Measurements from ENCODE around the gene TGFB1I1. TPM values are rescaled to one million over a fixed set of nuclear protein-coding genes. Genes with fewer than 3 reads are reported as not detected.

TGFB1I1 gene
- total and polyA plus RNA-seq, 2 of the 13 experiments (the other 11 are each of a cell fraction or from before 2014, with no cell fraction given), result 0.80 to 2.9 TPM

DNA sequence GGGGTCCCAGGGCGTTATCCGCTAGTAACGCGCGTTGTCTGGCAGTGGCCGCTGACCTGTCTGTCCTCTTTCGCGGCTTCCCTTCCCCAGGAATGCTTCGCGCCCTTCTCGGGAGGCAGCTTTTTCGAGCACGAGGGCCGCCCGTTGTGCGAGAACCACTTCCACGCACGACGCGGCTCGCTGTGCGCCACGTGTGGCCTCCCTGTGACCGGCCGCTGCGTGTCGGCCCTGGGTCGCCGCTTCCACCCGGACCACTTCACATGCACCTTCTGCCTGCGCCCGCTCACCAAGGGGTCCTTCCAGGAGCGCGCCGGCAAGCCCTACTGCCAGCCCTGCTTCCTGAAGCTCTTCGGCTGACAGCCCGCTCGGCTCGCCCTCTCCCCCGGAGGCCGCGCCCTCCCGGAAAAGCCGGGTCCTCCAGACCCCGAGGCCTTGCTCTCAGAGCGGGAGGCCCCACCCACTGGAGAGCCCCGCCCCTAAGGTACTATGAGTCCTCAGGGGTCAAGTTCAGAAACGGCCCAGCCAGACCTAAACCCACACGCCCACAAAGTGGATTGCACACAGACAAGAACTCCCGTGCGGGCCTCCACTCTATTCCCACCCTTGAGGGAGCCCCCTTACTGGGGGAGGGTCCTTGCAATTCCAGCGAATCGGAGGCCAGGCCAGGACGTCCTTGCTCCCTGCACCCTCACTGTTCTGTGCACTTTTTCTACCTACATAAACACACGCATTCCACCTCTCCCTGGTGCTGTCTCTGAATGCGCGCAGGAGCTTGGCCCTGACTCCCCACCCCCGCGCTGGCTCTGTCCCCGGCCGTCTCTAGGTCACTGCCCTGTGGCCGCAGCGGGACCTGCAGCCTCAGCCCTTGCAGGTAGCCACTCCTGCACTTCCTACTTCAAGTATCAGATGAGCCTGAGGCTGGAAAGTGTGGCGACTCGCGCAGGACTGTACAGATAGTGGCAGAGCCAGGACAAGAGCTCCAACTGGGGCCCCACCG, 5.6 kb downstream of the TGFB1I1 start (continued):
- TF ChIP-seq JUNB (CRISPR knock-in tag; IDR thresholded peaks at IDR 0.05; ENCODE audit: borderline replicate concordance), result no peak
- TF ChIP-seq ZNF724P (CRISPR knock-in tag; IDR thresholded peaks at IDR 0.05; ENCODE audit: borderline replicate concordance), result no peak
- peak; percentile 5 for TF ChIP-seq YY1 (IDR thresholded peaks at IDR 0.05; ENCODE audit: insufficient read depth, insufficient replicate concordance, low read depth, low read length)
- TF ChIP-seq POLR2AphosphoS2 (IDR thresholded peaks at IDR 0.05; ENCODE audit: low read depth, low read length), result no peak
- peak; percentile 44; the same call in 1 of the 2 replicates for TF ChIP-seq SIN3A (IDR thresholded peaks at IDR 0.05; ENCODE audit: borderline replicate concordance, low read depth, low read length)
- TF ChIP-seq NCOA5 (CRISPR knock-in tag; IDR thresholded peaks at IDR 0.05), result no peak; the same call in 1 of the 2 replicates
- TF ChIP-seq CENPT (CRISPR knock-in tag; IDR thresholded peaks at IDR 0.05; ENCODE audit: low read depth), result 0 out of 2 replicates have a peak, but pooled peaks have one; percentile 18
- peak; percentile 24; the same call in 1 of the 2 replicates for TF ChIP-seq CAMTA2 (CRISPR knock-in tag; IDR thresholded peaks at IDR 0.05; ENCODE audit: borderline replicate concordance)
- no peak for TF ChIP-seq ZNF562 (CRISPR knock-in tag; IDR thresholded peaks at IDR 0.05; ENCODE audit: borderline replicate concordance)
- TF ChIP-seq, protein P1, sequence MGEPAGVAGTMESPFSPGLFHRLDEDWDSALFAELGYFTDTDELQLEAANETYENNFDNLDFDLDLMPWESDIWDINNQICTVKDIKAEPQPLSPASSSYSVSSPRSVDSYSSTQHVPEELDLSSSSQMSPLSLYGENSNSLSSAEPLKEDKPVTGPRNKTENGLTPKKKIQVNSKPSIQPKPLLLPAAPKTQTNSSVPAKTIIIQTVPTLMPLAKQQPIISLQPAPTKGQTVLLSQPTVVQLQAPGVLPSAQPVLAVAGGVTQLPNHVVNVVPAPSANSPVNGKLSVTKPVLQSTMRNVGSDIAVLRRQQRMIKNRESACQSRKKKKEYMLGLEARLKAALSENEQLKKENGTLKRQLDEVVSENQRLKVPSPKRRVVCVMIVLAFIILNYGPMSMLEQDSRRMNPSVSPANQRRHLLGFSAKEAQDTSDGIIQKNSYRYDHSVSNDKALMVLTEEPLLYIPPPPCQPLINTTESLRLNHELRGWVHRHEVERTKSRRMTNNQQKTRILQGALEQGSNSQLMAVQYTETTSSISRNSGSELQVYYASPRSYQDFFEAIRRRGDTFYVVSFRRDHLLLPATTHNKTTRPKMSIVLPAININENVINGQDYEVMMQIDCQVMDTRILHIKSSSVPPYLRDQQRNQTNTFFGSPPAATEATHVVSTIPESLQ (CRISPR knock-in tag; conservative IDR thresholded peaks at IDR 0.05), result no peak
- no peak for TF ChIP-seq HHEX (CRISPR knock-in tag; IDR thresholded peaks at IDR 0.05)
- peak; percentile 89; the same call in 1 of the 2 replicates for TF ChIP-seq ZFP41 (CRISPR knock-in tag; IDR thresholded peaks at IDR 0.05; ENCODE audit: borderline replicate concordance)
- TF ChIP-seq, protein P2, sequence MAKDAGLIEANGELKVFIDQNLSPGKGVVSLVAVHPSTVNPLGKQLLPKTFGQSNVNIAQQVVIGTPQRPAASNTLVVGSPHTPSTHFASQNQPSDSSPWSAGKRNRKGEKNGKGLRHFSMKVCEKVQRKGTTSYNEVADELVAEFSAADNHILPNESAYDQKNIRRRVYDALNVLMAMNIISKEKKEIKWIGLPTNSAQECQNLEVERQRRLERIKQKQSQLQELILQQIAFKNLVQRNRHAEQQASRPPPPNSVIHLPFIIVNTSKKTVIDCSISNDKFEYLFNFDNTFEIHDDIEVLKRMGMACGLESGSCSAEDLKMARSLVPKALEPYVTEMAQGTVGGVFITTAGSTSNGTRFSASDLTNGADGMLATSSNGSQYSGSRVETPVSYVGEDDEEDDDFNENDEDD (CRISPR knock-in tag; IDR thresholded peaks at IDR 0.05; ENCODE audit: borderline replicate concordance), result peak; percentile 67
- no peak for TF ChIP-seq NFYC (CRISPR knock-in tag; IDR thresholded peaks at IDR 0.05)
- peak; percentile 85 for TF ChIP-seq ZSCAN29 (CRISPR knock-in tag; conservative IDR thresholded peaks at IDR 0.05)
- TF ChIP-seq, protein P3, sequence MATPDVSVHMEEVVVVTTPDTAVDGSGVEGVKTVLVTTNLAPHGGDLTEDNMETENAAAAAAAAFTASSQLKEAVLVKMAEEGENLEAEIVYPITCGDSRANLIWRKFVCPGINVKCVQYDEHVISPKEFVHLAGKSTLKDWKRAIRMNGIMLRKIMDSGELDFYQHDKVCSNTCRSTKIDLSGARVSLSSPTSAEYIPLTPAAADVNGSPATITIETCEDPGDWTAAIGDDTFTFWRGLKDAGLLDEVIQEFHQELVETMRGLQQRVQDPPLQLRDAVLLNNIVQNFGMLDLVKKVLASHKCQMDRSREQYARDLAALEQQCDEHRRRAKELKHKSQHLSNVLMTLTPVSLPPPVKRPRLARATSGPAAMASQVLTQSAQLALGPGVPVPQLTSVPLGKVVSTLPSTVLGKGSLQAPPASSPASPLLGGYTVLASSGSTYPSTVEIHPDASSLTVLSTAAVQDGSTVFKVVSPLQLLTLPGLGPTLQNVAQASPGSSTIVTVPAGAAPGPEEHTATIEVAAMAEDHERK (CRISPR knock-in tag; IDR thresholded peaks at IDR 0.05; ENCODE audit: low read depth), result no peak
- TF ChIP-seq ZNF598 (CRISPR knock-in tag; IDR thresholded peaks at IDR 0.05; ENCODE audit: borderline replicate concordance), result no peak
- peak; percentile 94 for TF ChIP-seq ZNF251 (CRISPR knock-in tag; IDR thresholded peaks at IDR 0.05)
- TF ChIP-seq PCBP2 (optimal IDR thresholded peaks at IDR 0.05; ENCODE audit: low read depth, low read length, poor library complexity, severe bottlenecking), result no peak
- 0 out of 2 replicates have a peak, but pooled peaks have one; percentile 37 for TF ChIP-seq SP4 (CRISPR knock-in tag; IDR thresholded peaks at IDR 0.05)
- no peak; the same call in 1 of the 2 replicates for TF ChIP-seq ZNF552 (CRISPR knock-in tag; IDR thresholded peaks at IDR 0.05; ENCODE audit: borderline replicate concordance)
- TF ChIP-seq, protein P4, sequence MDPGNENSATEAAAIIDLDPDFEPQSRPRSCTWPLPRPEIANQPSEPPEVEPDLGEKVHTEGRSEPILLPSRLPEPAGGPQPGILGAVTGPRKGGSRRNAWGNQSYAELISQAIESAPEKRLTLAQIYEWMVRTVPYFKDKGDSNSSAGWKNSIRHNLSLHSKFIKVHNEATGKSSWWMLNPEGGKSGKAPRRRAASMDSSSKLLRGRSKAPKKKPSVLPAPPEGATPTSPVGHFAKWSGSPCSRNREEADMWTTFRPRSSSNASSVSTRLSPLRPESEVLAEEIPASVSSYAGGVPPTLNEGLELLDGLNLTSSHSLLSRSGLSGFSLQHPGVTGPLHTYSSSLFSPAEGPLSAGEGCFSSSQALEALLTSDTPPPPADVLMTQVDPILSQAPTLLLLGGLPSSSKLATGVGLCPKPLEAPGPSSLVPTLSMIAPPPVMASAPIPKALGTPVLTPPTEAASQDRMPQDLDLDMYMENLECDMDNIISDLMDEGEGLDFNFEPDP (CRISPR knock-in tag; conservative IDR thresholded peaks at IDR 0.05), result no peak
